K562 (cell line): ENCODE data around the gene DESI1. TPM values are rescaled to one million over a fixed set of nuclear protein-coding genes. Genes with fewer than 3 reads are reported as not detected.
A peak's percentile ranks its signal among the peaks of the same experiment; 100 is the strongest.

Experiments used
- AFF1 ChIP-seq, 2 experiments: fragments of 450-650 bp; IDR thresholded peaks; 2 replicates each; pipeline ENCODE4 v1.6.1; 2018; ENCODE audit warnings: mild to moderate bottlenecking in 2 of 2, low read depth in 1 of 2; ENCODE audit not compliant: partially characterized antibody in 2 of 2
- CTCF ChIP-seq, 3 experiments: IDR thresholded peaks in 2 of 3; conservative IDR thresholded peaks in 1 of 3; 2 replicates each; pipeline ENCODE4 v1.5.1; 2011 to 2012; ENCODE audit warnings: low read length in 3 of 3, mild to moderate bottlenecking in 3 of 3, control low read depth in 2 of 3, improper control_type of control experiment in 1 of 3, inconsistent platforms in 1 of 3, low read depth in 1 of 3, mixed read lengths in 1 of 3, moderate library complexity in 1 of 3; ENCODE audit not compliant: insufficient read depth in 2 of 3
- HCFC1 ChIP-seq: IDR thresholded peaks from 2 replicates; pipeline ENCODE4 v1.6.1; 2012; ENCODE audit warnings: low read depth, low read length, improper control_type of control experiment
- MCM3 ChIP-seq: fragments of 450-650 bp; IDR thresholded peaks from 2 replicates; pipeline ENCODE4 v1.6.1; 2016
- MYNN ChIP-seq, 2 experiments: sonication (generic); formaldehyde crosslinking in 1 of 2; IDR thresholded peaks; 2 replicates each; pipeline versions ENCODE4 v1.5.0 to v1.6.1; 2016 to 2020; ENCODE audit warnings: antibody characterized with exemption in 1 of 2, missing genetic modification reagents in 1 of 2
- NRF1 ChIP-seq, 2 experiments: fragments of 450-650 bp; IDR thresholded peaks in 1 of 2; conservative IDR thresholded peaks in 1 of 2; 2 replicates each; pipeline ENCODE4 v1.6.1; 2014; ENCODE audit warnings: mild to moderate bottlenecking in 2 of 2
- RB1 ChIP-seq: fragments of 450-650 bp; IDR thresholded peaks from 2 replicates; pipeline ENCODE4 v1.6.1; 2017; ENCODE audit warnings: low read depth, mild to moderate bottlenecking
- SP1 ChIP-seq: sonication (generic); formaldehyde crosslinking; IDR thresholded peaks from 2 replicates; pipeline ENCODE4 v1.8.1; 2022; ENCODE audit warnings: mild to moderate bottlenecking, missing genetic modification reagents
- TAL1 ChIP-seq: fragments of 450-650 bp; IDR thresholded peaks from 2 replicates; pipeline ENCODE4 v1.6.1; 2016; ENCODE audit warnings: mild to moderate bottlenecking
- ZBTB11 ChIP-seq, 3 experiments: fragments of 200-800 bp in 1 of 3; fragments of 250-450 bp in 1 of 3; fragments of 450-650 bp in 1 of 3; sonication (Bioruptor Pico) in 1 of 3; sonication (Bioruptor generic) in 1 of 3; formaldehyde crosslinking in 1 of 3; IDR thresholded peaks; 2 replicates each; pipeline versions ENCODE4 v1.6.1 to v1.8.0; 2016 to 2022; ENCODE audit warnings: mild to moderate bottlenecking in 2 of 3, missing genetic modification characterization in 2 of 3, missing compliant biosample characterization in 1 of 3, moderate library complexity in 1 of 3
- ZFP36 ChIP-seq: fragments of 150-350 bp; IDR thresholded peaks from 2 replicates; pipeline ENCODE4 v1.6.1; 2018; ENCODE audit warnings: low read length, low read depth; ENCODE audit not compliant: partially characterized antibody
- ZNF263 ChIP-seq: sonication (generic); formaldehyde crosslinking; IDR thresholded peaks from 2 replicates; pipeline ENCODE4 v1.8.0; 2022; ENCODE audit warnings: mild to moderate bottlenecking, missing genetic modification reagents, borderline replicate concordance
- ZNF280B ChIP-seq: fragments of 250-450 bp; sonication (Bioruptor Pico); IDR thresholded peaks from 2 replicates; pipeline ENCODE4 v1.5.1; 2021; ENCODE audit warnings: mild to moderate bottlenecking
- ZNF324 ChIP-seq: fragments of 250-450 bp; sonication (Bioruptor Pico); IDR thresholded peaks from 2 replicates; pipeline ENCODE4 v1.4.0; 2020; ENCODE audit warnings: mild to moderate bottlenecking
- polyA plus RNA-seq, 8 experiments: library from polyadenylated mRNA; depleted of rRNA in 4 of 8; stranded (reverse) in 5 of 8; unstranded in 3 of 8; fragments of >200 nt; fragmentation: Nextera tagmentation in 2 of 8; fragmentation: Illumina TruSeq in 1 of 8; extraction: Ambion mirVana in 2 of 8; extraction: Trizol in 1 of 8; gene quantifications; 2 replicates each; pipeline versions ENCODE4 v1.2.1 to v1.2.3, GENCODE V29; 2011 to 2014; ENCODE audit warnings: inconsistent platforms in 1 of 8, missing spikeins in 1 of 8
- total RNA-seq, 7 experiments: library from RNA; depleted of rRNA in 6 of 7; stranded (reverse); fragments of >200 nt in 6 of 7; fragmentation: Illumina TruSeq in 2 of 7; extraction: Trizol in 2 of 7; gene quantifications; 2 replicates each; pipeline versions ENCODE4 v1.2.1 to v1.2.3, GENCODE V29; 2011 to 2021; ENCODE audit warnings: low replicate concordance in 1 of 7

Gene DESI1
- total and polyA plus RNA-seq, 9 of the 15 experiments (the other 6 are each of a cell fraction or from before 2014, with no cell fraction given), result 7.2 to 45.9 (median 29.8) TPM

GRCh38 chr22:41576877-41577276 lies 44.0 kb downstream of the DESI1 start (continued):
- no peak for TF ChIP-seq AFF1 (IDR thresholded peaks at IDR 0.05; ENCODE audit: low read depth in 1 of 2, partially characterized antibody in 2 of 2)
- TF ChIP-seq RB1, result peak; percentile 33; the same call in 1 of the 2 replicates
- no peak for TF ChIP-seq ZNF280B
- TF ChIP-seq ZBTB11 (CRISPR knock-in tag; IDR thresholded peaks at IDR 0.05), result no peak
- no peak for TF ChIP-seq ZFP36
- 0 out of 4 replicates have a peak, but pooled peaks of 1 of the 2 experiments have one; percentile 12 for TF ChIP-seq NRF1 (conservative IDR thresholded peaks at IDR 0.05 in 1 of 2, IDR thresholded peaks at IDR 0.05 in 1 of 2)
- TF ChIP-seq CTCF (IDR thresholded peaks at IDR 0.05 in 2 of 3, conservative IDR thresholded peaks at IDR 0.05 in 1 of 3; ENCODE audit: insufficient read depth in 2 of 3, low read depth in 1 of 3, low read length in 3 of 3), result peak; percentile 89 to 99 (median 99)
- TF ChIP-seq SP1 (CRISPR knock-in tag), result peak; percentile 50; the same call in 1 of the 2 replicates
- no peak for TF ChIP-seq MCM3
- peak; percentile 92 for TF ChIP-seq ZNF324 (CRISPR knock-in tag)
- 0 out of 2 replicates have a peak, but pooled peaks have one; percentile 37 for TF ChIP-seq MYNN (IDR thresholded peaks at IDR 0.05)
- no peak for TF ChIP-seq MYNN (CRISPR knock-in tag; IDR thresholded peaks at IDR 0.05)
- TF ChIP-seq TAL1, result no peak
- TF ChIP-seq HCFC1, result no peak
- peak; percentile 86 for TF ChIP-seq ZNF263 (CRISPR knock-in tag)
